Lower lobe of right lung (tissue), 2 donors: ENCODE data around the gene MYOCD. TPM values are rescaled to one million over a fixed set of nuclear protein-coding genes. Genes with fewer than 3 reads are reported as not detected.
A peak's percentile ranks its signal among the peaks of the same experiment; 100 is the strongest.

Experiments
- ATAC-seq, 2 donors: fragments of 200-7000 bp; cut with Tn5 transposase; one replicate each; pipeline ENCODE4 v1.9.1; 2020 to 2022; ENCODE audit warnings: mild to moderate bottlenecking in 2 of 2, moderate library complexity in 2 of 2
- DNase-seq: peaks from one replicate; pipeline ENCODE4 v3.0.0-alpha.2; 2020
- H3K27ac ChIP-seq: fragments of 200-600 bp; one replicate; pipeline ENCODE4 v1.8.0; 2022
- H3K27me3 ChIP-seq: fragments of 200-600 bp; one replicate; pipeline ENCODE4 v1.8.0; 2022; ENCODE audit warnings: low read depth
- H3K36me3 ChIP-seq: fragments of 200-600 bp; one replicate; pipeline ENCODE4 v1.8.0; 2022; ENCODE audit warnings: mild to moderate bottlenecking
- H3K4me1 ChIP-seq: fragments of 200-600 bp; one replicate; pipeline ENCODE4 v1.8.0; 2022
- H3K4me3 ChIP-seq: fragments of 200-600 bp; one replicate; pipeline ENCODE4 v1.8.0; 2022; ENCODE audit warnings: mild to moderate bottlenecking
- H3K9me3 ChIP-seq: fragments of 200-600 bp; one replicate; pipeline ENCODE4 v1.8.0; 2022
- intact Hi-C: fragments of 100-400 bp; cut with DNase I; formaldehyde crosslinking; loops from one replicate; pipeline ENCODE4 v1.11.0; 2022
- total RNA-seq: library from RNA; stranded (reverse); fragmentation: NEBNext Ultra II Directional; extraction: Animal tissue kit (Norgen Biotek cat#: 25700); gene quantifications from one replicate; pipeline ENCODE4 v1.2.1, GENCODE V29; 2021
- TF ChIP-seq, protein P1 (sequence below): fragments of 200-600 bp; IDR thresholded peaks from one replicate; pipeline ENCODE4 v1.8.0; 2022; ENCODE audit warnings: antibody characterized with exemption, mild to moderate bottlenecking
- donor health status: DM: no; HTN: yes; CAD: no; lungs with severe emphysema.

The MYOCD gene
- total RNA-seq, 1 donor from 2014 or later: 3.6 TPM

GRCh38 chr17:12737740-12738469 lies 72.2 kb downstream of the MYOCD start:
- no peaks in the 10 kb centered on the region for H3K27me3 ChIP-seq
- H3K36me3 ChIP-seq: no peaks in the 10 kb centered on the region
- intact Hi-C loops: no loop called here
- H3K9me3 ChIP-seq: no peaks in the 10 kb centered on the region
- TF ChIP-seq, protein P1, sequence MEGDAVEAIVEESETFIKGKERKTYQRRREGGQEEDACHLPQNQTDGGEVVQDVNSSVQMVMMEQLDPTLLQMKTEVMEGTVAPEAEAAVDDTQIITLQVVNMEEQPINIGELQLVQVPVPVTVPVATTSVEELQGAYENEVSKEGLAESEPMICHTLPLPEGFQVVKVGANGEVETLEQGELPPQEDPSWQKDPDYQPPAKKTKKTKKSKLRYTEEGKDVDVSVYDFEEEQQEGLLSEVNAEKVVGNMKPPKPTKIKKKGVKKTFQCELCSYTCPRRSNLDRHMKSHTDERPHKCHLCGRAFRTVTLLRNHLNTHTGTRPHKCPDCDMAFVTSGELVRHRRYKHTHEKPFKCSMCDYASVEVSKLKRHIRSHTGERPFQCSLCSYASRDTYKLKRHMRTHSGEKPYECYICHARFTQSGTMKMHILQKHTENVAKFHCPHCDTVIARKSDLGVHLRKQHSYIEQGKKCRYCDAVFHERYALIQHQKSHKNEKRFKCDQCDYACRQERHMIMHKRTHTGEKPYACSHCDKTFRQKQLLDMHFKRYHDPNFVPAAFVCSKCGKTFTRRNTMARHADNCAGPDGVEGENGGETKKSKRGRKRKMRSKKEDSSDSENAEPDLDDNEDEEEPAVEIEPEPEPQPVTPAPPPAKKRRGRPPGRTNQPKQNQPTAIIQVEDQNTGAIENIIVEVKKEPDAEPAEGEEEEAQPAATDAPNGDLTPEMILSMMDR: no peak
- ATAC-seq: no peak
- DNase-seq: no peak
- no peak overlapping the region for H3K27ac ChIP-seq
- H3K4me3 ChIP-seq: no peak overlapping the region
- H3K4me1 ChIP-seq: peaks cover 6% of the 10 kb centered on the region

DNA sequence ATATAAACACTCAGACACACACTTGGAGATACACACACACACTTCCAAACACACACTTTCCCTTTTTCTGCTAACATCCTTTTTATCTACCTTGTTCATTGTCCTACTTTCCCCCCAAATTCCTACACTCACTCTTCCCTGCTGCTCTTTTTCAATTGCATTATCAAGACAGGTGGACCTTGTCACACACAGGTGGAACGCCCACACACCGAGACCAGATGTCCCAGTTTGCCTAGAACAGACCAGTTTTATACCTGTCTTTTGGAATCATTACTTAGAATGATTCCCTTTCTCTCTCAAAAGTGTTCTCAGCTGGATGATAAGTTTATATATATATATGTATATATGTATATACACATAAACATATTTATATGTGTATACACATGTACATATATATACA lies 72.9 kb downstream of the MYOCD start:
- Histone ChIP-seq H3K9me3 (no peaks in the 10 kb centered on the region), H3K4me3 (no peak overlapping the region), H3K36me3 (no peaks in the 10 kb centered on the region), H3K27me3 (no peaks in the 10 kb centered on the region), H3K4me1 (peaks cover 6% of the 10 kb centered on the region), H3K27ac (no peak overlapping the region)
- intact Hi-C loops: no loop called here
- TF ChIP-seq, protein P1: no peak
- DNase-seq: no peak
- no peak for ATAC-seq

DNA sequence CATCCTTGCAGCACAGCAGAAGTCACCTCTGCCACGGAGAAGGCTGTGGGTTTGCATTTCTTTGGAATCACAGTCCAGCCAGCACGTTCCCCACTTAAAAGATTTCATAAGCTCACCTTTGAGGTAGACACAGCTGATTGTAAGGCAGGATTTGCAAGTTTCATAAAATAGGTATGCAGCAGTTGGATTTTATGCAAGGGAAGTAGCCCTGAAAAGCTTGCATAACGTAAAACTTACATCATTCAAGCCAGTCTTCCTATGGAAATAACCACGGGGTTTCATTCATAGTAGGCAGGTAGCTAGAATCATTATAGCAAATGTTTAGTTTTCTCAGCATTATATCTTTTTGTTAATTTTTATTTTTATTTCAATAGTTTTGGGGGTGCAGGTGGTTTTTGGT lies 73.8 kb downstream of the MYOCD start:
- no peak for DNase-seq
- TF ChIP-seq, protein P1: no peak
- Histone ChIP-seq H3K4me3 (no peak overlapping the region), H3K36me3 (no peaks in the 10 kb centered on the region), H3K9me3 (no peaks in the 10 kb centered on the region), H3K4me1 (peaks cover 6% of the 10 kb centered on the region), H3K27ac (no peak overlapping the region), H3K27me3 (no peaks in the 10 kb centered on the region)
- ATAC-seq: no peak
- intact Hi-C loops: no loop called here

- no peaks in the 10 kb centered on the region for H3K36me3 ChIP-seq
- no peak overlapping the region for H3K4me3 ChIP-seq
- H3K9me3 ChIP-seq: no peaks in the 10 kb centered on the region
- H3K27ac ChIP-seq: no peak overlapping the region
- H3K4me1 ChIP-seq: peaks cover 6% of the 10 kb centered on the region
- no peak for DNase-seq
- no peaks in the 10 kb centered on the region for H3K27me3 ChIP-seq
- TF ChIP-seq, protein P1: no peak
- ATAC-seq: peak; percentile 15 to 70
- intact Hi-C loops: no loop called here
Observed at GRCh38 chr17:12743046-12743445, 77.4 kb downstream of the MYOCD start.

DNA sequence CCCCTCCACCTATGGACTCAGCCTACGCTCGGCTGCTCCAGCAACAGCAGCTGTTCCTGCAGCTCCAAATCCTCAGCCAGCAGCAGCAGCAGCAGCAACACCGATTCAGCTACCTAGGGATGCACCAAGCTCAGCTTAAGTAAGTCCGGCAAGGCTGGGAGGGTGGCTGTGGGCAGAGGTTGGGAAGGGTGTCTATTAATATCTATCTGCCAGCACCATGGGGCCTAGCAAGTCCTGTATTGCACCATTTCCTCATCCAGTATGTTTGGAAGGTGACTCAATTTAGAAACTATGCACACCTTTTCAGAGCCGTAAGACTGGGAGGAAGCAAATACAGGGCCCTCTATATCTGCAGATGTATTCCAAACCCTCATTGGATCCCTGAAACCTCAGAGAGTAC lies 78.6 kb downstream of the MYOCD start:
- Histone ChIP-seq H3K9me3 (no peaks in the 10 kb centered on the region), H3K36me3 (no peaks in the 10 kb centered on the region), H3K4me3 (no peak overlapping the region), H3K27ac (no peak overlapping the region), H3K27me3 (no peaks in the 10 kb centered on the region), H3K4me1 (peaks cover 6% of the 10 kb centered on the region)
- intact Hi-C loops: no loop called here
- TF ChIP-seq, protein P1: no peak
- DNase-seq (no peak), ATAC-seq (peak; percentile 60 to 63)
